Stimulated activated effector memory CD8-positive, alpha-beta T cell treated with anti-CD3 and anti-CD28 coated beads, Interleukin-12 subunit alpha, Interleukin-12 subunit beta, amount 100 ng/mL, for 72 hours (primary cell): ENCODE results near the gene FTO.

Experiments
- ATAC-seq: fragments of 150-1000 bp; cut with Tn5 transposase; 2 replicates; pipeline ENCODE4 v1.10.0; 2021
- DNase-seq, 2 donors: peaks; one replicate each; pipeline ENCODE4 v3.0.0; 2021 to 2022; ENCODE audit warnings: low spot score in 2 of 2
- H3K27ac Mint-ChIP-seq: one replicate; pipeline ENCODE4 v1.8.0; 2022; ENCODE audit warnings: mild to moderate bottlenecking, mixed read lengths
- H3K36me3 Mint-ChIP-seq: one replicate; pipeline ENCODE4 v1.8.0; 2022; ENCODE audit warnings: mild to moderate bottlenecking, mixed read lengths
- H3K4me1 Mint-ChIP-seq: one replicate; pipeline ENCODE4 v1.8.0; 2022; ENCODE audit warnings: mixed read lengths
- H3K4me3 Mint-ChIP-seq: one replicate; pipeline ENCODE4 v1.8.0; 2022; ENCODE audit warnings: mild to moderate bottlenecking, mixed read lengths
- H3K9me3 Mint-ChIP-seq: one replicate; pipeline ENCODE4 v1.8.0; 2022; ENCODE audit warnings: mixed read lengths

The FTO gene

DNA sequence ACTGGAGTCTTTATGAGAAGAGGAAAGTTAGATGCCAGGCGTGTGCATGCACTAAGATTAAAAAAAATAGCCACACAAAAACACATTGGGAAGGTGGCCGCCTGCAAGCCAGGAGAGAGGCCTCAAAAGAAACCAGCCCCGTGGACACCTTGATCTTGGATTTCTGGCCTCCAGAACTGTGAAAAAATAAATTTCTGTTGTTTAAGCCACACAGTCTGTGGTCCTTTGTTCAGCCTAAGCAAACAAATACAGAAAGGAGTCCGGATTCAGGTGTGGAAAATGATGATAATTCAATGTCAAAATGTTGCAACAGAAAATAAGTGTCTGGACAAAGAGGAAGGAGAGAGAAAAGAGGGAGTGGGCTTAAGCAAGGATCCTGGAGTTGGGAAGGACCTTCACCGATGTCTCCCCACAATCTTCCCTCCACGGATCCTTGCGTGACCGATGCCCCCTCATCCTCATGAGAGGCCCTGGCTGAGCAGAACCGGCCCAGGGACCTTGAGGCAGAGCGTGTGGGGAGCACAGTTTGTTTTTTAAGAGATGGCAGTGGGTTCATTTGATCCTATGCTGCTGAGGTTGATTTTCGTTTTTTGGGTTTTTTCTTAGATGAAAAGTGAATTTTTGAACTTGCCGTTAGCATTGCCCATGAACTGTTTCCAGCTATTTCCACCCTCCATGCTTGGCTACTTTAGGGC, 449.4 kb downstream of the FTO start:
- DNase-seq, result no peak

GRCh38 chr16:54156349-54156748, 452.4 kb downstream of the FTO start:
- peaks cover 11% of the 10 kb centered on the region for H3K36me3 Mint-ChIP-seq
- H3K4me1 Mint-ChIP-seq, result no peaks in the 10 kb centered on the region
- no peak overlapping the region for H3K27ac Mint-ChIP-seq
- DNase-seq (no peak), ATAC-seq (no peak)
- H3K4me3 Mint-ChIP-seq, result no peak overlapping the region
- H3K9me3 Mint-ChIP-seq, result peaks cover 9% of the 10 kb centered on the region

More for the DNA sequence above, 449.4 kb downstream of the FTO start:
- peaks cover 11% of the 10 kb centered on the region for H3K36me3 Mint-ChIP-seq
- H3K27ac Mint-ChIP-seq, result no peak overlapping the region
- H3K4me1 Mint-ChIP-seq, result no peaks in the 10 kb centered on the region
- peaks cover 6% of the 10 kb centered on the region for H3K9me3 Mint-ChIP-seq
- no peak for ATAC-seq
- no peak overlapping the region for H3K4me3 Mint-ChIP-seq

- no peak overlapping the region for H3K4me3 Mint-ChIP-seq
- peaks cover 11% of the 10 kb centered on the region for H3K36me3 Mint-ChIP-seq
- no peaks in the 10 kb centered on the region for H3K4me1 Mint-ChIP-seq
- no peak for ATAC-seq
- DNase-seq, result no peak
- peaks cover 9% of the 10 kb centered on the region for H3K9me3 Mint-ChIP-seq
- no peak overlapping the region for H3K27ac Mint-ChIP-seq
Measured at GRCh38 chr16:54158986-54159385, 455.0 kb downstream of the FTO start.

GRCh38 chr16:54159490-54160080, 455.6 kb downstream of the FTO start:
- ATAC-seq (no peak), DNase-seq (no peak)
- Mint-ChIP-seq H3K4me3 (no peak overlapping the region), H3K27ac (no peak overlapping the region), H3K4me1 (no peaks in the 10 kb centered on the region), H3K36me3 (peaks cover 11% of the 10 kb centered on the region), H3K9me3 (peaks cover 9% of the 10 kb centered on the region)

- H3K9me3 Mint-ChIP-seq, result peaks cover 9% of the 10 kb centered on the region
- DNase-seq (no peak), ATAC-seq (no peak)
- no peak overlapping the region for H3K27ac Mint-ChIP-seq
- no peak overlapping the region for H3K4me3 Mint-ChIP-seq
- peaks cover 6% of the 10 kb centered on the region for H3K36me3 Mint-ChIP-seq
- no peaks in the 10 kb centered on the region for H3K4me1 Mint-ChIP-seq
Measured at GRCh38 chr16:54160252-54160860, 456.4 kb downstream of the FTO start.

DNA sequence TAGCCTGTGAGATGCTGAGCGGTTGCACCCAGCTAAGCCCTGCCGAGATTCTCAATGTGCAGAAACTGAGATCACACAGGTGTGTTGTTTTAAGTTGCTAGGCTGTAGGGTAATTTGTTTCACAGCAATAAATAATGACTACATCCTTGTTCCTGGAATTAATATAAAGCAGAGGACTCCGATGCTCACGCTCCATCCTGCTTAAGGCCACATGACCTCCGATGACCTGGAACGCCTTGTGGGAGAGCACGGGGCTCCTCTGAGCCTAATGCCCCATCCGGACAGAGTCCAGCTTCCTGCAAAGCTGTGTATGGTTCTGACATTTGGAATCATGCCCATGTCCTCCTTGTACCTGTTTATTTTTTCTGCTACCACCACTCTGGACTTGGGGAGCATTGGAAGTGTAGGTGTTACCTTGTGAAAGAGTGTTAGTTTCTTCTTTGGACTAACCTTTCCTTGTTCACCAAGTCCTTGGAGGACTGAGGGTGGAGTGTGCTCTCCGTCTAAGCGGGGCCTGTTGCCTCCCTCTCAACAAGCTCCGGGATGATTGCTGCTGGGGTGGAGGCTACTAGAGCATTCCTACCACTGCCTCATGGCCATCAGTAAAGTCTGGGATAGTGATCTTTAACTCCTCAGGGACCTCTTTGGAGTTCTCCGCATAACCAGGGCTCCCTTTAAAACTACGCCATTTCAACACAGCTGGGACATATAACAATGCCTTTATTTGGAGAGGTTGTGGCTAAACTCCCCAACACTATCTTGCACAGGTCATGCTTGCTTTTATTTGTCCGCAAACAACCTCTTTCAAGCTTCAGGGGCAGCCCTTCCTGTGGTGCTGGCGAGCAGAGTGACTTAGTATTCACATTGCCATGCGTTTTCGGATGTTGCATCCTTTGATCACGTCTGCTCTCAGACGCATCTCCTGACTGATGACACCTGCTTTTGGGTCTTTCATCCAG, 457.3 kb downstream of the FTO start:
- peaks cover 5% of the 10 kb centered on the region for H3K36me3 Mint-ChIP-seq
- ATAC-seq (no peak), DNase-seq (no peak)
- H3K4me3 Mint-ChIP-seq, result no peak overlapping the region
- no peaks in the 10 kb centered on the region for H3K4me1 Mint-ChIP-seq
- H3K9me3 Mint-ChIP-seq, result peaks cover 6% of the 10 kb centered on the region
- no peak overlapping the region for H3K27ac Mint-ChIP-seq

GRCh38 chr16:54163197-54163843, 459.4 kb downstream of the FTO start:
- Mint-ChIP-seq H3K36me3 (no peaks in the 10 kb centered on the region), H3K4me3 (no peak overlapping the region), H3K27ac (no peak overlapping the region), H3K9me3 (peaks cover 3% of the 10 kb centered on the region), H3K4me1 (no peaks in the 10 kb centered on the region)
- ATAC-seq (no peak), DNase-seq (no peak)

- DNase-seq (no peak), ATAC-seq (no peak)
- Mint-ChIP-seq H3K27ac (no peak overlapping the region), H3K36me3 (no peaks in the 10 kb centered on the region), H3K4me1 (no peaks in the 10 kb centered on the region), H3K4me3 (no peak overlapping the region), H3K9me3 (no peaks in the 10 kb centered on the region)
Measured at GRCh38 chr16:54164789-54165173, 460.8 kb downstream of the FTO start.

GRCh38 chr16:54165174-54165911, 461.4 kb downstream of the FTO start:
- Mint-ChIP-seq H3K9me3 (no peaks in the 10 kb centered on the region), H3K36me3 (no peaks in the 10 kb centered on the region), H3K4me1 (no peaks in the 10 kb centered on the region), H3K27ac (no peak overlapping the region), H3K4me3 (no peak overlapping the region)
- DNase-seq, result no peak
- no peak for ATAC-seq

DNA sequence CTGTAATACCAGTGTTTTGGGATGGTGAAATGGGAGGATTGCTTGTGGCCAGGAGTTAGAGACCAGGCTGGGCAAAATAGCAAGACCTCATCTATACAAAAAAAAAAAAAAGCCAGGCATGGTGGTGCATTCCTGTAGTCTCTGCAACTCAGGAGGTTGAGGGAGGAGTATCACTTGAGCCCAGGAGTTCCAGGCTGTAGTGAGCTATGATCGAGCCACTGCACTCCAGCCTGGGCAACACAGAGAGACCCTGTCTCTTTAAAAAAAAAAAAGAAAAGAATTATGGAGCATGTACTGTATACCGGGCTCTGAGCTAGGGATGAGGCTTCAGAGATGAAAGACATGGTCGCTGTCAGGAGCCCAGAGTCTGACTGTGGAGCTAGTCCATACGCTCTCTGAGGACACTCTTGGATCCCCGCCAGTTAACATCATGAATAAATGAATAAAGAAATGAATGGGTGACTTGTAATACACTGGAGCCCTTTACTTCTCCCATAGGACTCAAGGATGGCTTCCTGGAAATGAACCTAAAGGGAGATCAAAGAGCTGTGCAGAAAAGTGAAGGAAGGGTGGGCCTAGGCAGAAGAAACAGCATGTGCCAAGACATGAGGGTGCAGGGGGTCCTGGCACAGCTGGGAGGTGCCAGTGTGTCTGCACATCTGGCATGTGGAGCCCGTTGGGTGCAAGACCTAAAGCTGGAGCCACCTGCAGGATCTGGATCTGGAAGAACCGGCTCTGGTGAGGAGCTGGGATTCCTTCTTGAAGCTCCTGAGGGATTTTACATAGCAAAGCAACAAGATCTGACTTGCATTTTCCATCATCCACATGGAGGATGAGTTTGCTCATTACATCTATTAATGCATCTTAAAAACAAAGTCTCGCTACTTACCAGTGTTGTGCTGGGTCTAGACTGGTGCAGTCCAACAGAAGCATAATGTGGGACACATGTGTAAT, 462.2 kb downstream of the FTO start:
- H3K9me3 Mint-ChIP-seq, result no peaks in the 10 kb centered on the region
- H3K4me1 Mint-ChIP-seq, result no peaks in the 10 kb centered on the region
- H3K4me3 Mint-ChIP-seq, result no peak overlapping the region
- no peak overlapping the region for H3K27ac Mint-ChIP-seq
- no peak for DNase-seq
- H3K36me3 Mint-ChIP-seq, result no peaks in the 10 kb centered on the region
- ATAC-seq, result no peak

GRCh38 chr16:54169112-54169511, 465.2 kb downstream of the FTO start:
- Mint-ChIP-seq H3K9me3 (no peaks in the 10 kb centered on the region), H3K36me3 (no peaks in the 10 kb centered on the region), H3K4me1 (no peaks in the 10 kb centered on the region), H3K4me3 (no peak overlapping the region), H3K27ac (no peak overlapping the region)
- no peak for ATAC-seq
- no peak for DNase-seq

DNA sequence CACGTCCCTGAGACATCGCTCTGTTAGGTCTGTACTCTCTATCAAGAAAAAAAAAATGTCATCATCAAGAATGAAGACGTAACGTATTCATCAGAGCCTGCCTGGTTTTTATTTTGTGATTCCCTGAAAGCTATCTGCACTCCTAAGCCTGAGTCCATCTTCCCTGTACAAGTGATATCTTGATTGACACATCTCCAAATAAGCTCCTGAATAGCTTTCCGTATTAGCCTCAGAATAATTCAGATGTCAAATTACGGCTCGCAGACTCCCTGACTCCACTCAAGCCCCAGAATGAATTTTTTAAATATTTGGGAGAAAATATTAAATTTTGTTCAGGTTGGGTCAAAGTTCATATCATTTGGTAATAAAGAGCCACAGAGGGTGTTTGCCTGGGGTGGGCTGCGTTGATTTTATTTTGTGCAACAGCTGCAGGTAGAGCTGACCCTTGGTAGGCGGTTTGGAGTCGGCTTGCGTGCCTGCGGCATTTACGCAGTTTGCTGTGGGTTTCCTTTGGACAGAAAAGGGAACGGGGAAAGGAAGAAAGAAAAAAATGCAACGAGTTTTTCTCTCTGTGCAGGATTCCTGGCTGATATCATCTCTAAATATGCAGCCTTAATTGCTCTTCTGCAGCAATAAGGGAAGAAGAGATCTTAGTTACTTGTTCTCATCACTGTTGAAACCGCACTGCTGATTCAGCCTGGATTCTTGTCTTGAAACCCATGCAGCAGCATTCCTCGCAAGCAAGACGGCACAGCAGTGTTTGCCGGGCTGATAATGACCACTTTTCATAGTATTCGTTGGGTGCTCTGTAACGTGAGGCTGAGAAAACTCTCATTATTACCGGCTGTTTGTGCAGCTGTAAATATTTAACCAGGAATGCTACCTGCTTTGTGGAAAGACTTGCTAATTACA, 467.9 kb downstream of the FTO start:
- DNase-seq, result no peak
- ATAC-seq, result no peak
- H3K36me3 Mint-ChIP-seq, result no peaks in the 10 kb centered on the region
- H3K4me3 Mint-ChIP-seq, result no peak overlapping the region
- no peaks in the 10 kb centered on the region for H3K4me1 Mint-ChIP-seq
- no peaks in the 10 kb centered on the region for H3K9me3 Mint-ChIP-seq
- H3K27ac Mint-ChIP-seq, result no peak overlapping the region

- ATAC-seq (no peak), DNase-seq (no peak)
- no peaks in the 10 kb centered on the region for H3K4me1 Mint-ChIP-seq
- no peaks in the 10 kb centered on the region for H3K9me3 Mint-ChIP-seq
- H3K27ac Mint-ChIP-seq, result no peak overlapping the region
- H3K36me3 Mint-ChIP-seq, result no peaks in the 10 kb centered on the region
- no peak overlapping the region for H3K4me3 Mint-ChIP-seq
Measured at GRCh38 chr16:54173490-54173889, 469.5 kb downstream of the FTO start.
